Smooth muscle cell (in vitro differentiated cells): ENCODE results near the gene IRF8. TPM values are rescaled to one million over a fixed set of nuclear protein-coding genes. Genes with fewer than 3 reads are reported as not detected.

Source experiments
- DNase-seq: peaks from one replicate; lab custom pipeline; 2025; ENCODE audit not compliant: unreplicated experiment; lab: John Stamatoyannopoulos, UW
- H2AFZ ChIP-seq: fragments of 200-600 bp; sonication (generic); 2 replicates; pipeline ENCODE4 v1.6.0; 2016; ENCODE audit warnings: antibody characterized with exemption, low read depth, mild to moderate bottlenecking
- H3F3A ChIP-seq: fragments of 200-600 bp; sonication (generic); 2 replicates; pipeline ENCODE4 v1.6.0; 2017; ENCODE audit warnings: antibody characterized with exemption, low read depth
- H3K27ac ChIP-seq: fragments of 200-600 bp; sonication (generic); 2 replicates; pipeline ENCODE4 v1.5.1; 2016; ENCODE audit warnings: low read depth, mild to moderate bottlenecking
- H3K27me3 ChIP-seq: fragments of 200-600 bp; sonication (generic); 2 replicates; pipeline ENCODE4 v1.6.1; 2016; ENCODE audit warnings: low read depth, mild to moderate bottlenecking
- H3K36me3 ChIP-seq: fragments of 200-600 bp; sonication (generic); 2 replicates; pipeline ENCODE4 v1.5.1; 2016; ENCODE audit warnings: low read depth
- H3K4me1 ChIP-seq: fragments of 200-600 bp; sonication (generic); 2 replicates; pipeline ENCODE4 v1.5.1; 2016; ENCODE audit warnings: low read depth
- H3K4me2 ChIP-seq: fragments of 200-600 bp; sonication (generic); 2 replicates; pipeline ENCODE4 v1.6.0; 2016; ENCODE audit warnings: mild to moderate bottlenecking
- H3K4me3 ChIP-seq: fragments of 200-600 bp; sonication (generic); 2 replicates; pipeline ENCODE4 v1.5.1; 2016; ENCODE audit warnings: mild to moderate bottlenecking
- H3K79me2 ChIP-seq: fragments of 200-600 bp; sonication (generic); 2 replicates; pipeline ENCODE4 v1.6.0; 2016; ENCODE audit warnings: low read depth, mild to moderate bottlenecking
- H3K9ac ChIP-seq: fragments of 200-600 bp; sonication (generic); 2 replicates; pipeline ENCODE4 v1.6.0; 2016; ENCODE audit warnings: low read depth
- H3K9me3 ChIP-seq: fragments of 200-600 bp; sonication (generic); replicated peaks from 2 replicates; pipeline ENCODE4 v1.5.1; 2016; ENCODE audit warnings: low read depth
- H4K20me1 ChIP-seq: fragments of 200-600 bp; sonication (generic); 2 replicates; pipeline ENCODE4 v1.6.0; 2016; ENCODE audit warnings: low read depth
- CTCF ChIP-seq: fragments of 200-600 bp; sonication (generic); IDR thresholded peaks from 2 replicates; pipeline ENCODE4 v1.5.1; 2017; ENCODE audit warnings: borderline replicate concordance, mild to moderate bottlenecking, antibody characterized with exemption; ENCODE audit not compliant: insufficient read depth, poor library complexity, severe bottlenecking
- WGBS: methylation state at CpG from one replicate; pipeline ENCODE4 v1.1.7; 2016; ENCODE audit warnings: low lambda C conversion rate; 5-methylcytosine and 5-hydroxymethylcytosine counted together
- polyA plus RNA-seq: library from polyadenylated mRNA; unstranded; fragments of >200 nt; fragmentation: Nextera tagmentation; extraction: Ambion mirVana; gene quantifications from 2 replicates; pipeline ENCODE4 v1.2.1, GENCODE V29; 2016
- total RNA-seq: library from RNA; depleted of rRNA; stranded (reverse); fragments of >200 nt; gene quantifications from 2 replicates; pipeline ENCODE4 v1.2.3, GENCODE V29; 2014

Gene IRF8
- total and polyA plus RNA-seq, 2 experiments from 2014 or later = 0.88 to 3.4 TPM

- Histone ChIP-seq H3K9ac (no peak overlapping the region), H3K79me2 (no peaks in the 10 kb centered on the region), H3K27ac (peak overlapping the region; percentile 21), H3K4me3 (no peak overlapping the region), H2AFZ (no peak overlapping the region), H3K9me3 (no peaks in the 10 kb centered on the region), H3F3A (no peaks in the 10 kb centered on the region), H3K4me2 (no peak overlapping the region), H4K20me1 (no peaks in the 10 kb centered on the region), H3K36me3 (no peaks in the 10 kb centered on the region), H3K4me1 (no peaks in the 10 kb centered on the region), H3K27me3 (peaks cover 35% of the 10 kb centered on the region)
- WGBS = 79% methylated on average over 6 of the region's 6 CpGs
- DNase-seq = no peak
- TF ChIP-seq CTCF = no peak
Measured at GRCh38 chr16:85891033-85891775, 7.8 kb upstream of the IRF8 start.

- WGBS = 83% methylated on average over 10 of the region's 10 CpGs
- Histone ChIP-seq H3K27me3 (peaks cover 35% of the 10 kb centered on the region), H2AFZ (no peak overlapping the region)
Measured at GRCh38 chr16:85891776-85892166, 7.2 kb upstream of the IRF8 start.

GRCh38 chr16:85892760-85893159, 6.2 kb upstream of the IRF8 start:
- Histone ChIP-seq H3F3A (peaks cover 3% of the 10 kb centered on the region), H3K27ac (no peak overlapping the region), H3K27me3 (peaks cover 42% of the 10 kb centered on the region), H3K79me2 (no peaks in the 10 kb centered on the region), H2AFZ (no peak overlapping the region), H3K9ac (no peak overlapping the region), H4K20me1 (no peaks in the 10 kb centered on the region), H3K9me3 (no peaks in the 10 kb centered on the region), H3K4me3 (no peak overlapping the region), H3K36me3 (no peaks in the 10 kb centered on the region), H3K4me2 (no peak overlapping the region), H3K4me1 (no peaks in the 10 kb centered on the region)
- TF ChIP-seq CTCF = no peak
- no peak for DNase-seq
- 94% methylated on average over 4 of the region's 4 CpGs for WGBS

More at GRCh38 chr16:85891776-85892166, 7.2 kb upstream of the IRF8 start:
- no peak overlapping the region for H3K9ac ChIP-seq
- H3K9me3 ChIP-seq = no peaks in the 10 kb centered on the region
- TF ChIP-seq CTCF = no peak
- H3K27ac ChIP-seq = no peak overlapping the region
- no peaks in the 10 kb centered on the region for H3F3A ChIP-seq
- H3K4me2 ChIP-seq = no peak overlapping the region
- H3K79me2 ChIP-seq = no peaks in the 10 kb centered on the region
- no peaks in the 10 kb centered on the region for H4K20me1 ChIP-seq
- no peak overlapping the region for H3K4me3 ChIP-seq
- H3K36me3 ChIP-seq = no peaks in the 10 kb centered on the region
- DNase-seq = no peak
- H3K4me1 ChIP-seq = no peaks in the 10 kb centered on the region

GRCh38 chr16:85894266-85894665, 4.7 kb upstream of the IRF8 start:
- Histone ChIP-seq H3K4me1 (peaks cover 6% of the 10 kb centered on the region), H3K4me2 (no peak overlapping the region), H3K36me3 (no peaks in the 10 kb centered on the region), H3K9me3 (no peaks in the 10 kb centered on the region), H3F3A (peaks cover 3% of the 10 kb centered on the region), H3K79me2 (no peaks in the 10 kb centered on the region), H3K9ac (no peak overlapping the region), H2AFZ (no peak overlapping the region), H3K4me3 (no peak overlapping the region), H4K20me1 (no peaks in the 10 kb centered on the region), H3K27ac (no peak overlapping the region), H3K27me3 (peaks cover 51% of the 10 kb centered on the region)
- DNase-seq = no peak
- 43% methylated on average over 6 of the region's 6 CpGs for WGBS
- no peak for TF ChIP-seq CTCF
